GM18868 (cell line): Measurements from ENCODE around the gene GSDMA.
A peak's percentile ranks its signal among the peaks of the same experiment; 100 is the strongest.

Experiments
- ATAC-seq: cut with Tn5 transposase; IDR thresholded peaks from one replicate; pipeline ENCODE4 v1.9.1; 2021; ENCODE audit warnings: mild to moderate bottlenecking, moderate library complexity; ENCODE audit not compliant: unreplicated experiment

Gene GSDMA

GRCh38 chr17:39954876-39955275 lies 7.9 kb upstream of the GSDMA start:
- ATAC-seq = no peak

DNA sequence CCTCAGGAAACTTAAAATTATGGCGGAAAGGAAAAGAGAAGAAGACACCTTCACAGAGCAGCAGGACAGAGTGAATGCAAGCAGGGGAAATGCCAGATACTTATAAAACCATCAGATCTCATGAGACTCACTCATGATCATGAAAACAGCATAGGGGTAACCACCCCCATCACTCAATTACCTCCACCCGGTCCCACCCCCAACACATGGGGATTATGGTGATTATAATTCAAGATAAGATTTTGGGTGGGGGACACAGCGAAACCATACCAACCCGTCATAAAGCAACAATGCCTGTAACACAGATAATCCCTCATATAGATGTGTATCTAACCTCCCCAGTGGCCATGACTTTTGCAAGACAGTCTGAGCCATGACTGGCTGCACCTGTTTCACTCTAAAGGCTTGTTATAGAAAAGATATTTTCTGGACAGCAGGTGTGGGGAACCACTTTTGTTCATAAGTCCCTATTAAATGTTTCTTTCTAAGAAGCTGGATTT lies 7.0 kb upstream of the GSDMA start:
- no peak for ATAC-seq

- no peak for ATAC-seq
These were observed 2.2 kb upstream of the GSDMA start for GRCh38 chr17:39960524-39961041.

- ATAC-seq = no peak
These were observed 1.0 kb downstream of the GSDMA start for GRCh38 chr17:39963829-39964228.

DNA sequence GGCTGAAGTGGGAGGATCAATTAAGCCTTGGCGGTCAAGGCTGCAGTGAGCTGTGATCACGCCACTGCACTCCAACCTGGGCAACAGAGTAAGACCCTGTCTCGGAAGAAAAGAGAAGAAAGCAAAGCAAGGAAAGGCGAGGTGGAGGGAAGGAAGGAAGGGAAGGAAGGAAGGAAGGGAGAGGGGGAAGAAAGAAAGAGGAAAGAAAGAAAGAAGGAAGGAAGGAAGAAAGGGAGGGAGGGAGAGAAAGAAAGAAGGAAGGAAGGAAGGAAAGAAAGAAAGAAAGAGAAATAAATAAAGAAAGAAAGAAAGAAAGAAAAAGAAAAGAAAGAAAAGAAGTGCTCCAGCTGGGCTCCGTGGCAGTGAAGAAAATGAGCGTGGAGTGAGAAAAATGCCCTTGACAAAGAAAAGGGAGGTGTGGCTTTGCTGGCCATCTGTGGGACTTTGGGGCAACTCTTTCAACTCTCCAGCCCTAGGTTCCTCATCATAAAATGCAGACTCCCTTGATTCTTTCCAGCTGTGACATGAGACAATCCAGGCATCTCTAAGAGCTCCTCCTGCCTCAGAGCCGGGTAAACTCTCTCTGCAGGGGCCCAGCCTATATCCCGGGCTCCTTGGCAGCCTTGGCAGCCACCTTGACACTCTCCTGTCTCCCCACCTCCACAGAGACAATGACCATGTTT lies 2.4 kb downstream of the GSDMA start:
- no peak for ATAC-seq

GRCh38 chr17:39966771-39967170 lies 4.0 kb downstream of the GSDMA start:
- no peak for ATAC-seq

GRCh38 chr17:39968761-39969160 lies 6.0 kb downstream of the GSDMA start:
- ATAC-seq = no peak

GRCh38 chr17:39969375-39969774 lies 6.6 kb downstream of the GSDMA start:
- no peak for ATAC-seq

GRCh38 chr17:39970157-39970692 lies 7.4 kb downstream of the GSDMA start:
- no peak for ATAC-seq

DNA sequence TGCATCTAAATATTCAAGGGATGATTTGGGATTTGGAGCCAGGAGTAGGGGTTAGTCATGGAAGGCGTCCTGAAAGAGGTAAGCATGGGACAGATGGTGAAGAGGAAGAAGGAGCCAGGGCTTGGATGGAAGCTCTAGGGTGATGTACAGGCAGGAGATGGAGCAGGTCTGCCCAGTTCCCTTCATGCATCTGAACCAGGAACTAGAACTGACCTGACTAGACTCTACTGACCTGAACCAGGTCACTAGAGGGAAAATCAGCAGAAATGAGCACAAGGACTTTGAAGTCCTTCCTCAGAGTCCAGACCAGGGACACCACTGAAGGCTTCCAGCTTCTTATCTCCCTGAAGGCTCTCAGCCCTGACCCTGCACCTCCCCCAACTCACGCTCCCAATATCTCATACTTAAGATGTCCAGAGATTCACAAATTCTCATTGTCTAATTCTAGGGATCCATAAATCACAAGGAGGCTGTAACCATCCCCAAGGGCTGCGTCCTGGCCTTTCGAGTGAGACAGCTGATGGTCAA lies 8.3 kb downstream of the GSDMA start:
- ATAC-seq = no peak

GRCh38 chr17:39972271-39972670 lies 9.5 kb downstream of the GSDMA start:
- ATAC-seq = no peak

DNA sequence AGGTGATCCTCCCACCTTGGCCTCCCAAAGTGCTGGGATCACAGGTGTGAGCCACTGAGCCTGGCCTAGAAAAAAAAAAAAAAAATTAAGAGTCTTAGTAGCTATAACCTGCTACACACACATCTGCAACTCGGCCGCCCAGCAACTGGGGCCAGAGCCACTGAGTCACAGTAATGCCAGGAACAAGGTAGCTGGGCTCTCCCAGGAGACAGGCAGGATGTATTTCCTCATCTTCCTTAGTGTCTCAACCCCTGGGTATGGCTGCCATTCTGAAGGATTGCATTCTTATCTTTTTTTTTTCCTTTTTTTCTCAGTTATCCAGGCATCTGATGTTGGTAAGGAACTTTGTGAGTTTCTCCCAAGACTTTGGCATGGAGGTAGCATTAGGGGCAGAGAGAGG lies 10.7 kb downstream of the GSDMA start:
- no peak for ATAC-seq

- no peak for ATAC-seq
These were observed 11.6 kb downstream of the GSDMA start for GRCh38 chr17:39974433-39974832.

DNA sequence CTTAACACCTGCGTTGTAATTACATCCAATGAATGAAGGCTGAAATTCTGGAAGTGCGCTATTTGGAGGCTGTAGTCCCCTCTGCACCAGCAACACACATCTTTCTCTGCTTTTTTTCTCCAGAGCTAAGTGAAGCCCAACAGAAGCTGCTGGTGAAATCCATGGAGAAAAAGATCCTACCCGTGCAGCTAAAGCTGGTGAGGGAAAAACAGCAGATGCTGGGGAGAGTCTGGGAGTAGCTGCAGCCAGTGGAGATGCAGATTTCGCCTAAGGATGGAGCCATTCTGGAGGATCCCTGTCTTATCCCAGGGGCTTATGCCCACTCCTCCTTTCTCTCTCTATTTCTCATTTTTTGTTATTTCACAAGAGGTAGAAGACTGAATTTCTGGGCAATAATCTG lies 13.0 kb downstream of the GSDMA start:
- ATAC-seq = no peak

DNA sequence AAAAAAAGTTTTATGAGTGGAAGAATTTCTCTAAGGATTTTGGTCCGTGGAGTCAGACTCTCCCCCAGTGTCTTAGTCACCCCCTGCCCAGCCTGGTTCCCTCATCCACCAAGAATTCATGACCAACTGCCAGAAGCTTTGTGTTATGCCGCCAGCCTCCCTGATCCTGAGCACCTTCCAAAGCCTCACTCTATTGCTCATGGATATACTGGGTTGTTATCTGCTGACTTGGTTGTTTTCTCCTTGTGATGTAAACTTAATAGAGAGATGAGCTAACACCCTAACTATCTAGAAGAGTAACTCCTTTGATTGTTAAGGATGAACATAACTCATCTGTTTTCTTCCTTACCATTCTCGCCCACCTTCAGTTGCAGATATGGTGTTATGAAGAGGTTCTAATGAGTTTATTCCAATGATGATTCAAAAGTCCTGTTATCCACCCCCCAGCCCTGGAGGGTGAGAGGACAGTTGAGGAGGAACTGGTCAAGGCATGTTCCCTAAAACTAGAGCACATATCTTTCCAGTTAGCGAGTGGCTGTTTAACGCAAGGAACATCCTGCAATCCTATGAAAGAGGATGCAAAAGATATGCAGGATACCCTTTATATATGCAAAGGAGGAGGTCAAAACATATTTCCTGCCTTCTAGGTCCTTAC lies 16.3 kb downstream of the GSDMA start:
- no peak for ATAC-seq

DNA sequence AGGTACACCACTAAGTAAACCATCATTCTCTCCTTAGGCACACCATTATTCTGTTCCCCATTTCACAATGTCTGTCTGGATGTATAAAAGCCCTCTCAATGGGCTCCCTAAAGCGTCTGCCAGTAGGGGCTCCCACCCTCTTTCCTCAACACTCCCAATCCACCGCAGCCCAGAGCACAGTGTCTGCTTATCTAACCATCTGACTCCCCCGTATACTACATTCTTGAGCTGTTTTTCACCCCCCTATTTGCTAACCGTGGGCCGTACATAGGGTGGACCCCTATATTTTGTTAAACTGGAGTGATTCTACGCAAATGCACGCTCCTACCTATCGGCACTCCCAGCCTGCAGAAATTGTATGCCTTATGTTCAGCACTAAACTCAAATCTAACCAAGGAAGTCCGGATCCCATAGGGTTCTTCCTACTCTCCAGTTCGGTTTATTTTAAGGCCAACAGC lies 17.1 kb downstream of the GSDMA start:
- peak; percentile 19 for ATAC-seq

DNA sequence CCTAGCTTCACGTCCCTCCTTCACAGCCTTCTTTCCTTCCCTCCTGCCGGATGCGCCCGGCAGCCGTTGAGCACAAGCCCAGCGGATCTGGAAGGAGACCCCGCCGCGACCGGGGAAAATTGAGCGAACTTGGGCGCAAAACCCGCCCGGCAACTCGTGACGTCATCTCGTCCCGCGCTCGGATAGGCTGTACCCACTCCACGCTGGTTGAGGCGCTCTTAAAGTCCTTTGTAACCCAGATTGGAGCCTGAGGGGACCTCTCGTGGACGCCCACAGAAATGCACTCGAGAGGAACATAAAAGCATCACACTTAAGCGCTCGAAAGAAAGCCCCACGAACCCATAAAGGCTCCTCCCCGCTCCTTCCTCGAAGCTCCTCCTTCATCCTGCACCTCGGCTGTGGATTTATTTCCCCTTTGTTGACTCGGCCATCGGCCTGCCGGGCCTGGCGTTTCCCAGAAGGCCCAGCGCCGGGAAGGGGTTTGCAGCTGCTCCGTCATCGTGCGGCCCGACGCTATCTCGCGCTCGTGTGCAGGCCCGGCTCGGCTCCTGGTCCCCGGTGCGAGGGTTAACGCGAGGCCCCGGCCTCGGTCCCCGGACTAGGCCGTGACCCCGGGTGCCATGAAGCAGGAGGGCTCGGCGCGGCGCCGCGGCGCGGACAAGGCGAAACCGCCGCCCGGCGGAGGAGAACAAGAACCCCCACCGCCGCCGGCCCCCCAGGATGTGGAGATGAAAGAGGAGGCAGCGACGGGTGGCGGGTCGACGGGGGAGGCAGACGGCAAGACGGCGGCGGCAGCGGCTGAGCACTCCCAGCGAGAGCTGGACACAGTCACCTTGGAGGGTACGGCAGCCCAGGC lies 17.8 kb downstream of the GSDMA start, which contains the start of gene PSMD3:
Gene PSMD3 (plus strand): TSS at position 457 of the 856 bp plus-strand sequence. CDS start 164 bp downstream, at position 621.
- ATAC-seq = peak; percentile 90

DNA sequence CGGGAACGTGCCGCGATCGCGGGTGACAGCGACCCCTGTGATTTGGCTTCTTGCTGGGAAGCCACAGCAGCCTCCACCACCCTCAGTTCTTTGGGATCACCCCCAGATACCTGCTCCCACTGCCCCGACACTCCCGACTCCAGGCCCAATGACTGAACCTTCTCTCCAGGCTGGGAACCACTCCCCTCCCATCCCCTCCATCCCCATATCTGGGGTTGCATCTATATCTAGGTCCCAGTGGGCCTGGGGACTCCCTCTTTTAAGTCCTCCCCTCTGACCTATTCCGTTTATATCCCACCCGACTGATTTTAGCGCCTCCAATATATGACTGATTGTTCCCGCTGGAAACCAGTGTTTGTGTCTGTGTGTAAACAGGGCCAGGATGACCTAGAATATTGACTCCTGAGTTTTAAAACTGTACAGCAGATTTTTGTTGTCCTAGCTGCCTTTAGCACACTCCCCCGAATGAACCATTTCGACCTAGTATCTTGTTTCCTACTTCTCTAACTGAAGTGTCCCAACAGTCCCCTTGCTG lies 18.5 kb downstream of the GSDMA start:
- no peak for ATAC-seq

DNA sequence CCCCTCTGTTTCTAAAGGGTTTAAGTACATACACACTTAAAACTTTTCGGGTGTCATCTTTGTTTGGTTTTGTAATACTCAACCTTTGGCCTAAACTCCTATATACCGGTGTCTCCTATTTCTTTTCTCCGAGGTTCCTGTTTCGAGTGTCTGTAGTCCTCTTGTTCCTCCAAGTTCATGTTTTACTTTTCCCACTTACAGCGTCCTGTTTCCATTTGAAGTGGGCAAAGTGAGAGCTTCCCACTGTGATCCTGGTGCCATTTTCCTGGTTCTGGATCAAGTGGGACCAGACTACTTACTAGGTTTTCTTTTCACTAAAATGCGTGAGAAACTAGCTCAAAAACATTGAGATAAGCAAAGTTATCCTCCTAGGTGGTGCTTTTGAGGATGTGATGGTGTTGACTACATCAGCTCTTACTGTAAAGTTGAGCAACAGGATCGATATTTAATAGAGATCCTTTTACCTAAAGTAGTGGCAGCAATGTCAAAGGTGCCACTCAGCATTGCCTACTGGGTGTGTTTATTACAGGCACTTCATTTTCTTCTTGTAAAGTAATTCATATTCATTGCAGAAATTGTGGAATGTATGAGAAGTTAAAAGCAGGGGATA lies 19.1 kb downstream of the GSDMA start:
- ATAC-seq = no peak
